Stimulated activated CD4-positive, alpha-beta T cell treated with anti-CD3 and anti-CD28 coated beads, Interleukin-12 subunit alpha, Interleukin-12 subunit beta, amount 100 ng/mL, for 4 hours (primary cell): ENCODE measurements around the gene PLIN5.

Experiments used
- DNase-seq: peaks from one replicate; pipeline ENCODE4 v3.0.0-alpha.2; 2020

PLIN5 gene

GRCh38 chr19:4503825-4504170 lies 31.2 kb downstream of the PLIN5 start:
- DNase-seq = no peak

DNA sequence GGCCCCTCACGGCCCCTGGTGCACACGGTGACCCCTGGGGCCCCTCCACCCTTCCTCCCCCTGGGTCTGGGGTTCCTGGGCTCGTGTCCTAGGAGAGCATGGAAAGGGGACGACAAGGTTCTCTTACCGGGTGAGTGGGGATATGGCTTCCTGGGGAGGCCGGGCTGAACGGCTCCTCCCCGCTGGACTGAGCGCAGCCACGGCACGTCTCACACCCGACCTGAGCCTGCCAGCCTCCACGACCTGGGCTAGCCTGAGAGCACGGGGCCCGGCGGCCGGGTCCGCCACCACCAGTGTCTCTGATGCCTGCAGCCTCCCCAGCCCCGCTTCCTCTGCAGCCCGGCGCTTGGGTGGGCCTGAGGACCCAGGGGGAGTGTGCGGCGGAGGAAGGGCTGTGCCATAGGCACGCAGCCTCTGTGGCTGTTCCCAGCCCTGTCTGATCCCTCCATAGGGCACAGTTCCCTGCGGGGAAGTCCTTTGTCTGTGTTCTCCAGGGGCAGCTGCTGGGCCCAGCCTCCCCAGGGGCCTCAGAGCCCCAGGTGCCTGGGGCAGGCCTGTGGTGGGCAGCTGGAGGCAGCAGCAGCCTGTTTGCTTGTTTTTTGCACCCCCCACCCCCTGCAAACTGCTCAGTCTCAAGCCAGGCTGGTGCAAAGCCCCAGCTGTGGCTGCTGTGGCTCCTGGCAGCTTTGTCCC lies 31.7 kb downstream of the PLIN5 start:
- no peak for DNase-seq

- DNase-seq = no peak
These were observed 32.5 kb downstream of the PLIN5 start for GRCh38 chr19:4502282-4503131.

- no peak for DNase-seq
These were observed 33.3 kb downstream of the PLIN5 start for GRCh38 chr19:4501691-4502090.

DNA sequence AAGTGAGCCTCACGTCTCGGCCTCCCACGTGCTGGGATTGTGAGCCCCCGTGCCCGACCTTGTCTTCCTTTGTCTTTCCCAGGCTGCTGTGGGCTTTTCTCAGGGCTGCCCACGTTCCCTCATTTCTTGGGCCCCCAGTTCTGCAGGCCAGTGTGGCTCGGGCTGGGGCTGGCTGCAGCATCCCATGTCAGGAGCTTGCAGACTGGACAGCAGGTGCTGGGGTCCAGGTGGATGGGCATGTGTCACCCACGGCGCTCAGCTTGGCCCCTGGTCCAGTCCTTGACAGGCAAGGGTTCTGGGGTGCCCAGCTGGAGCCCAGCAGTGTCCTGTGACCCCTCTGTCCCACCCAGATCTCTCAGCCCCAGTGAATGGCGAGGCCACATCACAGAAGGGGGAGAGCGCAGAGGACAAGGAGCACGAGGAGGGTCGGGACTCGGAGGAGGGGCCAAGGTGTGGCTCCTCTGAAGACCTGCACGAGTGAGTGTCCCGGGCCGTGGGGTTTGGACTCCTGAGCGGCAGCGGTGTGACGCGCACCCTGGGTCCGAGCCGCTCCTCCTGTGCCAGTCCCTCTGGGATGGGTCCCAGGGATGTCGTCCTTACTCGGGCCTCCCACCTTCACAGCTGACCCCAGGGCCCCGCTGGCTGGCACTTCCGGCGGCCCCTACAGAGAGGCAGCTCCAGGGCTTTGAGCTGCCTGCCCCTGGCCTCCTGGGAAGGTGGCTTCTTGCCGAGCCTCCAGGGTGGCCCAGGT lies 34.0 kb downstream of the PLIN5 start:
- no peak for DNase-seq

DNA sequence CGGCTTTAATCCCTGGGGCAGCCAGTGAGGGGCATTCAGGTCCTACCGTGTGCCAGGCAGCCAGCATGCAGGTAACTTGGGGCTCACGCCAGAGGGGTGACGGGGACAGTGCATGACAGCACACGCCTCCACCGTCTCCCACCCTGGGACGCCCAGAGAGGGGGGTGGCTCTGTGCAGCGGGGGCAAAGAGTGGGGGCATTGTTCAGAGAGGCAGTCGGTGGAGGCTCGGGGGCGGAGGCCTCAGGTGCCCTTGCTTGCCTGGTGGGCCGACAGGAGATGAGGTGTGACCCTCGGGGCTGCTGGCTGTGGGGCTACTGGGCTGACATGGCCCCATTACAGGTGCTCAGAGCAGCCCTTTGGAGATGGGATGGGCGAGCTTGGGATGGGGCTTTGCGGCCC lies 35.2 kb downstream of the PLIN5 start:
- DNase-seq = no peak

DNA sequence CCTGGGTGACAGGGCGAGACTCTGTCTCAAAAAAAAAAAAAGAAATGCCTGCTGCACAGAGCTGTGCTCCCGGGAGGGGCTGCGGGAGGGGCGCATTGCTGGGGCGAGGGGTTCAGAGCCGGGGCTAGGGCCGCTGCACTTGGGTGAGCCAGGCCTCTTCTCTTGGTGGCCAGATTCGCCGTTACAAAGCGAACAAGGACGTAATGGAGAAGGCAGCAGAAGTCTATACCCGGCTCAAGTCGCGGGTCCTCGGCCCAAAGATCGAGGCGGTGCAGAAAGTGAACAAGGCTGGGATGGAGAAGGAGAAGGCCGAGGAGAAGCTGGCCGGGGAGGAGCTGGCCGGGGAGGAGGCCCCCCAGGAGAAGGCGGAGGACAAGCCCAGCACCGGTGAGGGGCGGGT lies 35.7 kb downstream of the PLIN5 start:
- no peak for DNase-seq

- DNase-seq = no peak
These were observed 36.3 kb downstream of the PLIN5 start for GRCh38 chr19:4498694-4499093.

DNA sequence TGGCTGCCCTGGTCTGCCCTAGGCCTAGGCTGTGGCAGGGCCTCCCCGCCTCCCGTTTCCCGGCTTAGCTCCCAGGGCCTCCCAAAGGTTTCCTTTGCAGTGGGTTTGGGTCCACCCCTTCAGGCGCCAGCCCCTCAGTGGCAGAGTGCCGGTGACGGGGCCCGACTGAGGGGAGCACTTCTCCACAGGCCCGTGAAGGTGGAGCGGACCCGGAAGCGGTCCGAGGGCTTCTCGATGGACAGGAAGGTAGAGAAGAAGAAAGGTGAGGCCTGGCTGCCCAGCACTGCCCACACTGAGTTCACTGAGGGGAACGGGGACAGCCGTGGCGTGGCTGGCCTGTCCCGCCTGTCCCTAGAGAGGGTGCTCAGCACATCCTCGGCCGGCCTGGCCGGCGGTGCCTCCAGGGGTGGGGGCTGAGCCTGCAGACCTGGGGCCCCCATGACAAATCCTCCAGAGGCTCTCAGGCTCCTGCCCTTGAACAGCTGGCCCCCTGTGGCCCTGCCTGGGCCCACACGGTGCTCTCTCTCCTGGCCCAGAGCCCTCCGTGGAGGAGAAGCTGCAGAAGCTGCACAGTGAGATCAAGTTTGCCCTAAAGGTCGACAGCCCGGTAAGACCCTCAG lies 37.1 kb downstream of the PLIN5 start:
- no peak for DNase-seq

DNA sequence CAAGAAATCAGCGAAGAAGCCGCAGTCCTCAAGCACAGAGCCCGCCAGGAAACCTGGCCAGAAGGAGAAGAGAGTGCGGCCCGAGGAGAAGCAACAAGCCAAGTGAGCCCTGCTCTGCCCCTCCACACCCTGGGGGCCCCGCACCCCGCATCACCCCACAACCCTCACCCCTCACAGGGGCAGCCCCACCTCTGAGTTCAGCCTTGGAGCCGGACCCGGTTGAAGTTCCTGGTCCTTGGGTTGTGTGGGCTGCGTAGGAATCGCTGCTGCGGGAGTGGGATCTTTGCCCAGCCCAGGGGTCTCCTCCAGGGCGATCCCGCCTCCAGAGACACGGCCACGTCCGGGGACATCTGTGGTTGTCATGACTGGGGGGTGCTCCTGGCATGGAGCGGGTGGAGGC lies 38.7 kb downstream of the PLIN5 start:
- no peak for DNase-seq

DNA sequence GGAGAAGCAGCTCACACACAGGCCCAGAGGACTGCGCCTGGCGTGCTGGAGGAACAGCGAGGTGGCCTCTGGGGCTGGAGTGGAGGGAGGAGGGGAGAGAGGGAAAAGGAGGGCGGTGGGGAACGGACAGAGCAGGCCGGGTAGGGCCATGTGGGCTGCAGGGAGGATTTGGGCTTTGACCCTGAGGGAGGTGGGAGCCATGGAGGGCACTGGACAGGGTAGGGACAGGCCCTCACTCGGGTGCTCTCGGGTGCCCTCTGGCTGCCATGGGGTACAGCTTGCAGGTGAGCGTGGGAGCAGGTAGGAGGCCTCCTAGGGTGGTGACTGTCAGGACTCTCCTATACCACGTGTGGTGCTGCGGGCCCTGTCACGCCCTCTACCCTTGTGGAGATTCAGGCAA lies 39.6 kb downstream of the PLIN5 start:
- no peak for DNase-seq

GRCh38 chr19:4494691-4495064 lies 40.3 kb downstream of the PLIN5 start:
- DNase-seq = no peak

- no peak for DNase-seq
These were observed 40.9 kb downstream of the PLIN5 start for GRCh38 chr19:4493929-4494690.

GRCh38 chr19:4493104-4493928 lies 41.7 kb downstream of the PLIN5 start:
- no peak for DNase-seq

DNA sequence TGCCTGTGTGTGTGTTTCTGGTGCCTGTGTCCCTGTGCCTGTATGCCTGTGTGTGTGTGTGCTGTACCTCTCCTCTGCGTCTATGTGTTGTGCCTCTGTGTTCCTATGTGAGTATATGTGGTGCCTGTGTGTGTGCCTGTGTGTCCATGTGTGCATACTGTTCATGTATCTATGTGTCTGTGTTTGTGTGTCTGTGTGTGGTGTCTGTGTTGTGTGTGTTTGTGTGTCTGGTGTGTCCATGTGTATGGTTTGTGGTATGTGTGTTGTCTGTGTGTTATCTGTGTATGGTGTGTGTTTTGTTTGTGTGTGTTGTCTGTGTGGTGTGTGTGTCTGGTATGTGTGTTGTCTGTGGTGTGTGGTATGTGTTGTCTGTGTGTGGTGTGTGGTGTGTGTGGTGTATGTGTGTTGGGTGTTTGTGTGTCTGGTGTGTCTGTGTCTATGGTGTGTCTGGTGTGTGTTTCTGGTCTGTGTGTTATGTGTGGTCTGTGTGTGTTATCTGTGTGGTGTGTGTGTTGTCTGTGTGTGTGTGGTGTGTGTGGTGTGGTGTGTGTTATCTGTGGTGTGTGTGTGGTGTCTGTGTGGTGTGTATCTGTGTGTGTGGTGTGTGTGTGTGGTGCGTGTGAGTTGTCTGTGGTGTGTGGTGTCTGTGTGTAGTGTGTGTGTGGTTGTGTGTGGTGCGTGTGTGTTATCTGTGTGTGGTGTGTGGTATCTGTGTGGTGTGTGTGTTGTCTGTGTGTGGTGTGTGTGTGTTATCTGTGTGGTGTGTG lies 42.5 kb downstream of the PLIN5 start:
- no peak for DNase-seq

DNA sequence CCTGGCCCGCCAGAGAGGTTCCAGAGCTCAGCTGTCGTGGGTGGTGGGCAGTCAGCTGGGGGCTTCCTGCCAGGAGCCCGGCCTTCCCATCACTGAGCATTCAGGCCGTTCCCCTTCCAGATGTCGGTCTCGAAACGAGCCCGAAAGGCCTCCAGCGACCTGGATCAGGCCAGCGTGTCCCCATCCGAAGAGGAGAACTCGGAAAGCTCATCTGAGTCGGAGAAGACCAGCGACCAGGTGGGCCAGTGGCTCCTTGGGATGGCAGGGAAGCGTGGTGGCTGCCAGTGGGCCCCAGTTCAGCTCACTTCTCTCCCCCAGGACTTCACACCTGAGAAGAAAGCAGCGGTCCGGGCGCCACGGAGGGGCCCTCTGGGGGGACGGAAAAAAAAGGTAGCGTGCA lies 43.6 kb downstream of the PLIN5 start:
- no peak for DNase-seq

DNA sequence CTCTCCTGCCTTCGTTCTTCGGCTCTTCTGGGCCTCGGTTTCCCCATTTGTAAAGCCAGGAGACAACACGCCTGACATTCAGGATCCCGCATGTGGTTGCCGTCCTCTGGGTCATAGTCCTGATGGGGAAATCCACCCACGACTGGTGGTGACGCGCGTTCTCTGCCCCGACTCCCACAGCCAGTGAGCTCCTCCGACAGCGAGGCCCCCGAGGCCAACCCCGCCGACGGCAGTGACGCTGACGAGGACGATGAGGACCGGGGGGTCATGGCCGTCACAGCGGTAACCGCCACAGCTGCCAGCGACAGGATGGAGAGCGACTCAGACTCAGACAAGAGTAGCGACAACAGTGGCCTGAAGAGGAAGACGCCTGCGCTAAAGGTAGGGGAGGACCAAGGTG lies 46.5 kb downstream of the PLIN5 start:
- no peak for DNase-seq

DNA sequence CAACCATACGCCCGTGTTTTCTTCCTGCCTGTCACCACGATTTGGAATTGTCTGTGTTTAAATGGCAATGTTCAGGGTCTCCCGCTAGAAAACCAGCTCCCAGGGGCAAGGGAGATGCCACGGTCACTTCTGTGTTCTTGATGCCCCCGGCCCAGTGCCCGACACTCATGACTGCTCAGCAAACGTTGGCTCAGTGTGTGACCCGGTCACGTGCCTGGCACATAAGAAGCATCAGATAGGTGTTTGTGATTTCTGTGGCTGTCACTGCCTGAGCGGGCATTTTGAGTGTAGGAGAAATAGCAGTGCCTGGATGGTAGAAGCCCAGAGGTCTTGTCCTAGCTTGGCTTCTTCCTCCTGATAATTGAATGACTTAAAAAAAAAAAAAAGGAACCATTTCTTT lies 47.5 kb downstream of the PLIN5 start:
- DNase-seq = no peak

GRCh38 chr19:4483385-4483784 lies 51.6 kb downstream of the PLIN5 start:
- no peak for DNase-seq

DNA sequence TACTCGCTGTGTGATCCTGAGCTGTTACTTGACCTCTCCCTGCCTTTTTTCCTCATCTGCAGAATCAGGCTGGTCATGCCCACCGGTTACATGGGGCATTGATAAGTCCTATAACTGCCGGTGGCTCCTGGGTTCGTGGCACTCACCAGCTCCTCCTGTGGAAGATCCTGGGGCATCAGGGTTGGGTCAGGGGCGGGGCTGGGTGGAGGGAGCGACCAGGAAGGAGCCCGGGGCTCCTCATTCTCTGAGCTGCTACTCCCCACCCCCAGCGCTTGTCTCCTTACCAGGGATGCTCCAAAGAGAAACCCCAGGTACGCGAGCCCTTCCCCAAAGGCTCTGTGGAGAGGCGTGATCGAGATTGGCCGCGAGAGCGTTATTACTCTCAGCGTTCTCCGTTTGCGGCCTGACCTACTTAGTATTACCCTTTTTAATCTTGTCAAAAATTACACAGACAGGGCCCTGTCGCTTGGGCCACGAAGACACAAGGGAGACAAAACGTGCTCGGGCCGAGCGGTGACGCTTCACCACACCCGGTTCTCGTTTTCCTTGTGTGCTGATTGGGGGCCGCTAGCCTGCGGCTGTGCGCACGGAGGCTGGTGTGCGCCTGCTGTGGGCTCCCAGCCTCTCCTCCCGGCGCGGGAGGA lies 52.2 kb downstream of the PLIN5 start:
- DNase-seq = no peak
